Uterus (tissue), 4 donors: ENCODE data around the gene SESTD1. TPM values are rescaled to one million over a fixed set of nuclear protein-coding genes. Genes with fewer than 3 reads are reported as not detected.

Source experiments
- DNase-seq, 2 donors: peaks; one replicate each; pipeline ENCODE4 v3.0.0-alpha.2; 2019 to 2020
- H3K27ac ChIP-seq, 2 donors: fragments of 200-600 bp; sonication (generic); 1 replicate in 1 of 2; 2 replicates in 1 of 2; pipeline ENCODE4 v1.5.1; 2016 to 2018
- H3K27me3 ChIP-seq, 2 donors: fragments of 200-600 bp; sonication (generic); one replicate each; pipeline ENCODE4 v1.5.1; 2018 to 2019; ENCODE audit warnings: control low read depth in 1 of 2
- H3K36me3 ChIP-seq, 2 donors: fragments of 200-600 bp; sonication (generic); one replicate each; pipeline ENCODE4 v1.5.1; 2019; ENCODE audit warnings: control low read depth in 1 of 2
- H3K4me1 ChIP-seq, 2 donors: fragments of 200-600 bp; sonication (generic); one replicate each; pipeline ENCODE4 v1.5.1; 2018 to 2019; ENCODE audit warnings: control low read depth in 1 of 2
- H3K4me3 ChIP-seq, 2 donors: fragments of 200-600 bp; sonication (generic); 1 replicate in 1 of 2; 2 replicates in 1 of 2; pipeline ENCODE4 v1.5.1; 2018 to 2019; ENCODE audit warnings: mild to moderate bottlenecking in 1 of 2
- H3K9me3 ChIP-seq, 2 donors: fragments of 200-600 bp; sonication (generic); one replicate each; pipeline ENCODE4 v1.5.1; 2019; ENCODE audit warnings: control low read depth in 1 of 2
- POLR2A ChIP-seq, 2 donors: fragments of 450-650 bp; IDR thresholded peaks; one replicate each; pipeline ENCODE4 v1.6.1; 2016; ENCODE audit warnings: antibody characterized with exemption in 2 of 2, mild to moderate bottlenecking in 1 of 2, moderate library complexity in 1 of 2
- intact Hi-C: fragments of 100-400 bp; cut with DNase I; formaldehyde crosslinking; loops from one replicate; pipeline ENCODE4 v1.15.1; 2023; ENCODE audit warnings: low total_unique reads
- total RNA-seq, 4 donors: library from RNA; depleted of rRNA in 3 of 4; stranded (reverse); fragments of >200 nt in 3 of 4; gene quantifications; one replicate each; pipeline versions ENCODE4 v1.1.0 to v1.2.4, GENCODE V29; 2014 to 2023
- TF ChIP-seq, protein P1 (sequence below), 4 experiments: fragments of 200-600 bp in 2 of 4; fragments of 450-650 bp in 2 of 4; sonication (generic) in 2 of 4; IDR thresholded peaks; one replicate each; pipeline ENCODE4 v1.5.1; 2016 to 2019; ENCODE audit warnings: antibody characterized with exemption in 4 of 4, mild to moderate bottlenecking in 2 of 4, moderate library complexity in 1 of 4
- donor health status: DM: yes; HTN: yes; CAD: no.

SESTD1 gene
- total RNA-seq, 4 donors from 2014 or later: 5.6 to 64.7 (median 32.8) TPM

DNA sequence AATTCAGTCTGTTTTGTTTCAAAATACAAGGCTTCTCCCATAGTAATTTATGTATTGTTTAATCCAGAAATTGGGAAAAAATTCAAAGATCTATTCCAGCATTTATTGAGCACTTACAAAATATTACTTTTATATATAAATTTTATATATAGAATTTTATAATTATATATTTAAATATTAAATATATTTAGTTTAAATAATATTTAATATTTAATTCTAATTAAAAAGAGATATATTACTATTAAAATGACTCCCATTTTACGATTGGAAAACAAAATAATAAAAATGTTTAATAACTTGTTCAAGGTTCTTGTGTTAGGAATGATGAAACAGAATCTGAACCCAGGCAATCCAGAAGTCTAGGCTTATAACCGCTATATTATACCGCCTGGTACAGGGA, 40.5 kb upstream of the SESTD1 start:
- intact Hi-C loops: no loop called here
- no peak overlapping the region for H3K27ac ChIP-seq

DNA sequence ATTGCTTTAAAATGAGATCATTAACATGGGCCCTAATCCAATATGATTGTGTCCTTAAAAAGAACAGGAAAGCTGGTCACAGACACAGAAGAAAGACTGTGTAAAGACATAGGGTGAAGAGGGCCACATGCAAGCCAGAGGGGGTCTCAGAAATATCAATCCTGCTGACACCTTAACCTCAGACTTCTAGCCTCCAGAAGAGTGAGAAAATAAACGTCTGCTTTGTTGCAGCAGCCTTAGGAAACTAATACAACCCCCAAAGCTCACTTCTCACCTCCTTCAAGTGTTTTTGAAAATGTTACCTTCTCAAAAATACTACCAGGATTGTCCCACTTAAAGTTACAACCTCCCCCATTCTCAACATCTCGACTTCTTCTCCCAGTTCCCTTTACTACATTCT, 39.8 kb upstream of the SESTD1 start:
- intact Hi-C loops: no loop called here
- no peaks in the 10 kb centered on the region for H3K36me3 ChIP-seq
- no peak for DNase-seq
- H3K4me3 ChIP-seq: no peak overlapping the region
- no peak overlapping the region for H3K27ac ChIP-seq
- H3K27me3 ChIP-seq: no peaks in the 10 kb centered on the region
- TF ChIP-seq, protein P1, sequence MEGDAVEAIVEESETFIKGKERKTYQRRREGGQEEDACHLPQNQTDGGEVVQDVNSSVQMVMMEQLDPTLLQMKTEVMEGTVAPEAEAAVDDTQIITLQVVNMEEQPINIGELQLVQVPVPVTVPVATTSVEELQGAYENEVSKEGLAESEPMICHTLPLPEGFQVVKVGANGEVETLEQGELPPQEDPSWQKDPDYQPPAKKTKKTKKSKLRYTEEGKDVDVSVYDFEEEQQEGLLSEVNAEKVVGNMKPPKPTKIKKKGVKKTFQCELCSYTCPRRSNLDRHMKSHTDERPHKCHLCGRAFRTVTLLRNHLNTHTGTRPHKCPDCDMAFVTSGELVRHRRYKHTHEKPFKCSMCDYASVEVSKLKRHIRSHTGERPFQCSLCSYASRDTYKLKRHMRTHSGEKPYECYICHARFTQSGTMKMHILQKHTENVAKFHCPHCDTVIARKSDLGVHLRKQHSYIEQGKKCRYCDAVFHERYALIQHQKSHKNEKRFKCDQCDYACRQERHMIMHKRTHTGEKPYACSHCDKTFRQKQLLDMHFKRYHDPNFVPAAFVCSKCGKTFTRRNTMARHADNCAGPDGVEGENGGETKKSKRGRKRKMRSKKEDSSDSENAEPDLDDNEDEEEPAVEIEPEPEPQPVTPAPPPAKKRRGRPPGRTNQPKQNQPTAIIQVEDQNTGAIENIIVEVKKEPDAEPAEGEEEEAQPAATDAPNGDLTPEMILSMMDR (IDR thresholded peaks at IDR 0.05): no peak
- no peak for TF ChIP-seq POLR2A (IDR thresholded peaks at IDR 0.05)
- no peaks in the 10 kb centered on the region for H3K4me1 ChIP-seq
- no peaks in the 10 kb centered on the region for H3K9me3 ChIP-seq

More for the DNA sequence above, 40.5 kb upstream of the SESTD1 start:
- Histone ChIP-seq H3K4me1 (no peaks in the 10 kb centered on the region), H3K9me3 (no peaks in the 10 kb centered on the region), H3K4me3 (no peak overlapping the region), H3K36me3 (no peaks in the 10 kb centered on the region), H3K27me3 (no peaks in the 10 kb centered on the region)
- DNase-seq: no peak
- TF ChIP-seq, protein P1 (IDR thresholded peaks at IDR 0.05): no peak
- TF ChIP-seq POLR2A (IDR thresholded peaks at IDR 0.05): no peak

DNA sequence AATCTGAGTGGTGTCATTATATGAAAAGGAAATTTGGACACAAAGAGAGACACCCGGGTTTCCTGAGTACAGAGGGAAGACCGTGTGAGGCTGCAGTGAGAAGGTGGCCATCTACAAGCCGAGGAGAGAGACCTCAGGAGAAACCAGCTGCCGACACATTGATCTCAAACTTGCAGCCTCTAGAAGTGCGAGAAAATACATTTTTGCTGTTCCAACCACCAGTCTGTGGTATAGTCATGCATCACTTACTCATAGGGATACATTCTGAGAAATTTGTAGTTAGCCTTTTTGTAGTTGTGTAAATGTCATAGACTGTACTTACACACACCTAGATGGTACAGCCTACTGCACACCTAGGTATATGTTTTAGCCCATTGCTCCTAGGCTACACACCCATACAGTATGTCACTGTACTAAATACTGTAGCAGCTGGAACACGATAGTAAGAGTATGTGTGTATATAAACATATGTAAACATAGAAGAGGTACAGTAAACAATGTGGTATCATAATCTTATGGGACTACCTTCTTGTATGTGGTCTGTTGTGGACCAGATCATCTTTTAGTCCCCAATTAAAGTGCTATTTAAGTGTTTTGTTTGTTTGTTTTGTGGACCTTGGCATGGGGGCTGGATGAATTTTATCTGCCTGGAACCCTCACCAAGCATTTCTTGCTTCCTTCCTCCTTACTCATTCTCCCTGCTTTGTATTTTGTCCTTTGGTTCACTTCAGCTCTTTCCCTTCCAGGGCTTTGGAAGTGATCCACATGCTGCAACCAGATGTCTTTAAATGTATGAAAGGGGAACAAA, 38.3 kb upstream of the SESTD1 start:
- no peaks in the 10 kb centered on the region for H3K4me1 ChIP-seq
- no peak overlapping the region for H3K4me3 ChIP-seq
- H3K27me3 ChIP-seq: no peaks in the 10 kb centered on the region
- DNase-seq: no peak
- no peaks in the 10 kb centered on the region for H3K36me3 ChIP-seq
- H3K27ac ChIP-seq: no peak overlapping the region
- TF ChIP-seq POLR2A (IDR thresholded peaks at IDR 0.05): no peak
- TF ChIP-seq, protein P1 (IDR thresholded peaks at IDR 0.05): no peak
- H3K9me3 ChIP-seq: no peaks in the 10 kb centered on the region
- intact Hi-C loops: no loop called here

DNA sequence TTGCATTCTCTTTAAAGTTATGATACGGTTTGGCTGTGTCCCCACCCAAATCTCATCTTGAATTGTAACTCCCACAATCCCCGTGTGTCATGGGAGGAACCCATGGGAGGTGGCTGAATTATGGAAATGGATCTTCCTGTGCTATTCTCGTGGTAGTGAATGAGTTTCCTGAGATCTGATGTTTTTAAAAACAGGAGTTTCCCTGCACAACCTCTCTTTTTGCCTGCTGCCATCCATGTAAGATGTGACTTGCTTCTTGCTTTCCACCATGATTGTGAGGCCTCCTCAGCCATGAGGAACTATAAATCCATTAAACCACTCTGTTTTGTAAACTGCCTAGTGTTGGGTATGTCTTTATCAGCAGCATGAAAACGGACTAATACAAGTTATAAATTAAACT, 37.5 kb upstream of the SESTD1 start:
- TF ChIP-seq, protein P1 (IDR thresholded peaks at IDR 0.05): no peak
- no peak for TF ChIP-seq POLR2A (IDR thresholded peaks at IDR 0.05)
- Histone ChIP-seq H3K4me3 (no peak overlapping the region), H3K27me3 (no peaks in the 10 kb centered on the region), H3K36me3 (no peaks in the 10 kb centered on the region), H3K27ac (no peak overlapping the region), H3K9me3 (no peaks in the 10 kb centered on the region), H3K4me1 (no peaks in the 10 kb centered on the region)
- intact Hi-C loops: no loop called here
- no peak for DNase-seq

DNA sequence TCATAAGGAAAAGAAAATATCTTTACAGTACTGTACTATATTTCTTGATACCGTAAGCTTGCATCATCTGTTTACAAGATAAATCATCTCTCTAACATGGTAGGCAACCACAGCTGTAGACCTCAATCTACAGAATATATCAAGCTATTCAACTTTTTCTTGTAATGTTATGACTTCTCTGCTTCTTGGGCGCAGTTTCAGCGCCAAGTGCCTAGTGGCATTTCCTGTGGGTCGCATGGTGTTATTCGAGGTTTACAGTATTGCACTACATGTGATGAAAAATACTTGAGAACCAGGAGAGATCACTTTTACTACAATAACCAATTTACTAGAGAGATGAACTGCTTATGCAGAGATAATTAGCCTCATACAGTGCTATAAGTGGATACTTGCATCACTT, 34.0 kb upstream of the SESTD1 start:
- Histone ChIP-seq H3K36me3 (peaks cover 0 to 2% of the 10 kb centered on the region in 2 donors), H3K4me3 (no peak overlapping the region), H3K9me3 (no peaks in the 10 kb centered on the region), H3K27ac (no peak overlapping the region), H3K27me3 (no peaks in the 10 kb centered on the region), H3K4me1 (no peaks in the 10 kb centered on the region)
- intact Hi-C loops: no loop called here
- TF ChIP-seq, protein P1 (IDR thresholded peaks at IDR 0.05): no peak
- TF ChIP-seq POLR2A (IDR thresholded peaks at IDR 0.05): no peak
- DNase-seq: no peak
